GM19035 (cell line): ENCODE results near the gene GPRC5D.
A peak's percentile ranks its signal among the peaks of the same experiment; 100 is the strongest.

Experiments used
- ATAC-seq: cut with Tn5 transposase; IDR thresholded peaks from one replicate; pipeline ENCODE4 v1.9.1; 2021; ENCODE audit not compliant: unreplicated experiment

GPRC5D gene

GRCh38 chr12:12952036-12952435 lies at the start of gene GPRC5D:
Gene GPRC5D, minus strand, starts transcription at chr12:12952170. Its CDS starts 1,786 bp downstream, at chr12:12950384.
- no peak for ATAC-seq

GRCh38 chr12:13001775-13002040 lies 49.7 kb upstream of the GPRC5D start:
- ATAC-seq: no peak

GRCh38 chr12:13000925-13001774 lies 49.2 kb upstream of the GPRC5D start:
- peak; percentile 25 for ATAC-seq

GRCh38 chr12:13000616-13000924 lies 48.6 kb upstream of the GPRC5D start:
- ATAC-seq: peak; percentile 32

GRCh38 chr12:12999959-13000615 lies 48.1 kb upstream of the GPRC5D start, which contains the start of gene HEBP1:
Gene HEBP1, minus strand, starts transcription at chr12:13000265. Its CDS starts 151 bp downstream, at chr12:13000114.
- ATAC-seq: peak; percentile 74

- no peak for ATAC-seq
Observed at GRCh38 chr12:12999271-12999958, 47.4 kb upstream of the GPRC5D start.

- ATAC-seq: no peak
Observed at GRCh38 chr12:12998248-12998647, 46.3 kb upstream of the GPRC5D start.

GRCh38 chr12:12997734-12998133 lies 45.8 kb upstream of the GPRC5D start:
- ATAC-seq: no peak

- ATAC-seq: no peak
Observed at GRCh38 chr12:12997156-12997555, 45.2 kb upstream of the GPRC5D start.

- ATAC-seq: no peak
Observed at GRCh38 chr12:12996209-12996608, 44.2 kb upstream of the GPRC5D start.

- ATAC-seq: no peak
Observed at GRCh38 chr12:12995088-12995487, 43.1 kb upstream of the GPRC5D start.

GRCh38 chr12:12993367-12993766 lies 41.4 kb upstream of the GPRC5D start:
- no peak for ATAC-seq

GRCh38 chr12:12992418-12993130 lies 40.6 kb upstream of the GPRC5D start:
- ATAC-seq: no peak

- no peak for ATAC-seq
Observed at GRCh38 chr12:12990700-12991468, 38.9 kb upstream of the GPRC5D start.

- ATAC-seq: no peak
Observed at GRCh38 chr12:12987421-12987820, 35.5 kb upstream of the GPRC5D start.

- ATAC-seq: no peak
Observed at GRCh38 chr12:12986775-12987331, 34.9 kb upstream of the GPRC5D start.

GRCh38 chr12:12985817-12986408 lies 33.9 kb upstream of the GPRC5D start:
- ATAC-seq: no peak

- ATAC-seq: no peak
Observed at GRCh38 chr12:12984149-12984548, 32.2 kb upstream of the GPRC5D start.

GRCh38 chr12:12983420-12984035 lies 31.6 kb upstream of the GPRC5D start:
- ATAC-seq: no peak

GRCh38 chr12:12982331-12982730 lies 30.4 kb upstream of the GPRC5D start:
- no peak for ATAC-seq
